OCI-LY7 (cell line): ENCODE data around the gene APOBEC3H. TPM values are rescaled to one million over a fixed set of nuclear protein-coding genes. Genes with fewer than 3 reads are reported as not detected.

Experiments
- BruUV-seq: library from RNA; stranded (reverse); fragments of 400-500 nt; replicated peaks from 2 replicates; lab custom pipeline; 2021; lab: Mats Ljungman, UMichigan
- CTCF ChIA-PET: fragments of 300-600 bp; sonication (Branson Sonifier 250); formaldehyde crosslinking; loops from one replicate; lab custom pipeline; 2022; ENCODE audit warnings: antibody characterized with exemption; ENCODE audit not compliant: unreplicated experiment; lab: Charles Lee
- POLR2A ChIA-PET: fragments of 300-600 bp; sonication (Branson Sonifier 250); formaldehyde crosslinking; loops from one replicate; lab custom pipeline; 2022; ENCODE audit warnings: antibody characterized with exemption; lab: Charles Lee
- DNase-seq: peaks from one replicate; pipeline ENCODE4 v3.0.0-alpha.2; 2015; ENCODE audit warnings: low spot score
- H2AFZ ChIP-seq: fragments of 200-600 bp; sonication (generic), shearing (Covaris generic); 2 replicates; pipeline ENCODE4 v1.6.1; 2014; ENCODE audit warnings: mild to moderate bottlenecking, antibody characterized with exemption, low read length, moderate library complexity
- H3K27ac ChIP-seq: fragments of 200-600 bp; sonication (generic); 2 replicates; pipeline ENCODE4 v1.5.1; 2014; ENCODE audit warnings: mixed run types, low read depth, mild to moderate bottlenecking, moderate library complexity, low read length, inconsistent platforms; ENCODE audit not compliant: poor library complexity, severe bottlenecking
- H3K36me3 ChIP-seq: fragments of 200-600 bp; sonication (generic); 2 replicates; pipeline ENCODE4 v1.6.1; 2014; ENCODE audit warnings: mild to moderate bottlenecking, antibody characterized with exemption, low read length, moderate library complexity, mixed read lengths; ENCODE audit not compliant: insufficient read depth
- H3K4me1 ChIP-seq: fragments of 200-600 bp; sonication (generic); 2 replicates; pipeline ENCODE4 v1.5.1; 2014; ENCODE audit warnings: mild to moderate bottlenecking, low read length; ENCODE audit not compliant: insufficient read depth, poor library complexity, severe bottlenecking
- H3K4me2 ChIP-seq: fragments of 200-600 bp; sonication (generic); 2 replicates; pipeline ENCODE4 v1.6.1; 2014; ENCODE audit warnings: mild to moderate bottlenecking, low read length
- H3K4me3 ChIP-seq: fragments of 200-600 bp; sonication (generic); 2 replicates; pipeline ENCODE4 v1.5.1; 2014; ENCODE audit warnings: mild to moderate bottlenecking, low read depth, low read length; ENCODE audit not compliant: poor library complexity, severe bottlenecking
- H3K79me2 ChIP-seq: fragments of 200-600 bp; sonication (generic); 2 replicates; pipeline ENCODE4 v1.6.1; 2016; ENCODE audit warnings: low read depth, mild to moderate bottlenecking, low read length, moderate library complexity, mixed read lengths; ENCODE audit not compliant: insufficient read depth
- H3K9me2 ChIP-seq: fragments of 200-600 bp; sonication (generic); 2 replicates; pipeline ENCODE4 v1.6.1; 2016; ENCODE audit warnings: mild to moderate bottlenecking, low read length, mixed read lengths; ENCODE audit not compliant: insufficient read depth
- H3K9me3 ChIP-seq: fragments of 200-600 bp; sonication (generic); 2 replicates; pipeline ENCODE4 v1.6.1; 2014; ENCODE audit warnings: mild to moderate bottlenecking, mixed run types, low read length, mixed read lengths
- H4K20me1 ChIP-seq: fragments of 200-600 bp; sonication (generic); 2 replicates; pipeline ENCODE4 v1.6.1; 2014; ENCODE audit warnings: mild to moderate bottlenecking, antibody characterized with exemption, low read length, moderate library complexity, mixed read lengths; ENCODE audit not compliant: insufficient read depth
- CTCF ChIP-seq: fragments of 200-600 bp; sonication (generic); conservative IDR thresholded peaks from 2 replicates; pipeline ENCODE4 v1.5.1; 2014; ENCODE audit warnings: mild to moderate bottlenecking, antibody characterized with exemption, low read length, moderate library complexity, mixed read lengths
- EZH2phosphoT487 ChIP-seq: fragments of 200-600 bp; sonication (generic); IDR thresholded peaks from 2 replicates; pipeline ENCODE4 v1.6.1; 2018; ENCODE audit warnings: low read depth, borderline replicate concordance, mild to moderate bottlenecking, mixed run types, antibody characterized with exemption, low read length, moderate library complexity, mixed read lengths
- intact Hi-C: fragments of 100-400 bp; cut with micrococcal nuclease; formaldehyde crosslinking; loops from one replicate; pipeline ENCODE4 v1.10.0; 2022; ENCODE audit not compliant: unreplicated experiment
- total RNA-seq, 2 experiments: library from RNA; depleted of rRNA in 1 of 2; stranded (reverse); fragments of >200 nt in 1 of 2; shearing (Covaris generic) in 1 of 2; gene quantifications; 2 replicates each; pipeline ENCODE4 v1.2.3, GENCODE V29; 2014 to 2022

Gene APOBEC3H
- total RNA-seq, 2 experiments from 2014 or later, result 0.99 to 1.2 TPM

GRCh38 chr22:39087098-39087497 is 9.9 kb upstream of the APOBEC3H start:
- ChIA-PET POLR2A (no interaction called here), CTCF (no interaction called here)
- TF ChIP-seq CTCF (no peak), EZH2phosphoT487 (no peak)
- H3K9me3 ChIP-seq, result no peaks in the 10 kb centered on the region
- no TSS peak for BruUV-seq
- no peak for DNase-seq
- H3K27ac ChIP-seq, result no peak overlapping the region
- no peak overlapping the region for H2AFZ ChIP-seq
- H4K20me1 ChIP-seq, result no peaks in the 10 kb centered on the region
- H3K4me3 ChIP-seq, result no peak overlapping the region
- intact Hi-C loops, result no loop called here
- H3K79me2 ChIP-seq, result no peaks in the 10 kb centered on the region
- H3K9me2 ChIP-seq, result no peaks in the 10 kb centered on the region
- H3K36me3 ChIP-seq, result no peaks in the 10 kb centered on the region
- H3K4me2 ChIP-seq, result no peak overlapping the region
- peaks cover 19% of the 10 kb centered on the region for H3K4me1 ChIP-seq

- Histone ChIP-seq H3K9me3 (no peaks in the 10 kb centered on the region), H3K4me2 (no peak overlapping the region), H2AFZ (no peak overlapping the region), H3K36me3 (no peaks in the 10 kb centered on the region), H3K79me2 (no peaks in the 10 kb centered on the region), H4K20me1 (no peaks in the 10 kb centered on the region), H3K4me3 (no peak overlapping the region), H3K27ac (no peak overlapping the region), H3K4me1 (peaks cover 17% of the 10 kb centered on the region), H3K9me2 (no peaks in the 10 kb centered on the region)
- ChIA-PET CTCF (interaction anchor here (0.6 kb wide), 1 partner anchor 319 kb away, joined by 5 read pairs; no protein-coding TSS in a partner anchor), POLR2A (interaction anchor here (0.6 kb wide), 1 partner anchor 16 kb away, joined by 3 read pairs; no protein-coding TSS in a partner anchor)
- TF ChIP-seq EZH2phosphoT487, result no peak
- DNase-seq, result no peak
- intact Hi-C loops, result no loop called here
- BruUV-seq, result no TSS peak
These were observed 9.0 kb upstream of the APOBEC3H start for GRCh38 chr22:39087881-39088684.

DNA sequence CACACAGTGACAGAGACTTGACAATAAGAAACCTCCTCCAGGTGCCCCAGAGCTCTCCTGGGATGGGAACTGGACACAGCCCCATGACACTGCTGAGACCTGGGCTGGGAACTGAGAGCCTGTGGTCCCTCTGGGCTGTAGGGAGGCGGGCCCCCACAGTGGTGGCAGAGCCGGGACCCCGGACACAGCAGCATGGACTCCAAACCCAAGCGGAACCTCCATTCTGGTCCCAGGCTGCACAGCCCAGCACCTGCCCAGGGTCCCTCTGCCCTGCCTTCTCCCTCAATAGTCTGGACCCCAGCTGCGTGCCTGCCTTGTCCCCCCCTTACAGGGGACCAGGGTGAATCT is 8.4 kb upstream of the APOBEC3H start:
- TF ChIP-seq CTCF (no peak), EZH2phosphoT487 (no peak)
- Histone ChIP-seq H4K20me1 (no peaks in the 10 kb centered on the region), H3K27ac (no peak overlapping the region), H3K9me2 (no peaks in the 10 kb centered on the region), H3K4me3 (no peak overlapping the region), H2AFZ (no peak overlapping the region), H3K9me3 (no peaks in the 10 kb centered on the region), H3K79me2 (no peaks in the 10 kb centered on the region), H3K4me1 (peaks cover 14% of the 10 kb centered on the region), H3K4me2 (no peak overlapping the region), H3K36me3 (no peaks in the 10 kb centered on the region)
- BruUV-seq, result no TSS peak
- intact Hi-C loops, result no loop called here
- no peak for DNase-seq
- ChIA-PET POLR2A (interaction anchor here (0.6 kb wide), 1 partner anchor 16 kb away, joined by 3 read pairs; no protein-coding TSS in a partner anchor), CTCF (no interaction called here)
